ENCODE results near the gene NPIPB4.
"Not testable (repeated sequence)": the region's sequence is repeated elsewhere in the genome, so short reads cannot be mapped to it uniquely, and the experiment has no call there.

- TF ChIP-seq, protein P1, sequence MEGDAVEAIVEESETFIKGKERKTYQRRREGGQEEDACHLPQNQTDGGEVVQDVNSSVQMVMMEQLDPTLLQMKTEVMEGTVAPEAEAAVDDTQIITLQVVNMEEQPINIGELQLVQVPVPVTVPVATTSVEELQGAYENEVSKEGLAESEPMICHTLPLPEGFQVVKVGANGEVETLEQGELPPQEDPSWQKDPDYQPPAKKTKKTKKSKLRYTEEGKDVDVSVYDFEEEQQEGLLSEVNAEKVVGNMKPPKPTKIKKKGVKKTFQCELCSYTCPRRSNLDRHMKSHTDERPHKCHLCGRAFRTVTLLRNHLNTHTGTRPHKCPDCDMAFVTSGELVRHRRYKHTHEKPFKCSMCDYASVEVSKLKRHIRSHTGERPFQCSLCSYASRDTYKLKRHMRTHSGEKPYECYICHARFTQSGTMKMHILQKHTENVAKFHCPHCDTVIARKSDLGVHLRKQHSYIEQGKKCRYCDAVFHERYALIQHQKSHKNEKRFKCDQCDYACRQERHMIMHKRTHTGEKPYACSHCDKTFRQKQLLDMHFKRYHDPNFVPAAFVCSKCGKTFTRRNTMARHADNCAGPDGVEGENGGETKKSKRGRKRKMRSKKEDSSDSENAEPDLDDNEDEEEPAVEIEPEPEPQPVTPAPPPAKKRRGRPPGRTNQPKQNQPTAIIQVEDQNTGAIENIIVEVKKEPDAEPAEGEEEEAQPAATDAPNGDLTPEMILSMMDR (IDR thresholded peaks at IDR 0.05; ENCODE audit: insufficient read depth, low read length): not testable (repeated sequence)
- not testable (repeated sequence) for TF ChIP-seq POLR2AphosphoS5 (IDR thresholded peaks at IDR 0.05; ENCODE audit: low read depth); GABPA (IDR thresholded peaks at IDR 0.05; ENCODE audit: low read depth); SPI1 (IDR thresholded peaks at IDR 0.05; ENCODE audit: borderline replicate concordance, low read depth)
- TF ChIP-seq, protein P2, sequence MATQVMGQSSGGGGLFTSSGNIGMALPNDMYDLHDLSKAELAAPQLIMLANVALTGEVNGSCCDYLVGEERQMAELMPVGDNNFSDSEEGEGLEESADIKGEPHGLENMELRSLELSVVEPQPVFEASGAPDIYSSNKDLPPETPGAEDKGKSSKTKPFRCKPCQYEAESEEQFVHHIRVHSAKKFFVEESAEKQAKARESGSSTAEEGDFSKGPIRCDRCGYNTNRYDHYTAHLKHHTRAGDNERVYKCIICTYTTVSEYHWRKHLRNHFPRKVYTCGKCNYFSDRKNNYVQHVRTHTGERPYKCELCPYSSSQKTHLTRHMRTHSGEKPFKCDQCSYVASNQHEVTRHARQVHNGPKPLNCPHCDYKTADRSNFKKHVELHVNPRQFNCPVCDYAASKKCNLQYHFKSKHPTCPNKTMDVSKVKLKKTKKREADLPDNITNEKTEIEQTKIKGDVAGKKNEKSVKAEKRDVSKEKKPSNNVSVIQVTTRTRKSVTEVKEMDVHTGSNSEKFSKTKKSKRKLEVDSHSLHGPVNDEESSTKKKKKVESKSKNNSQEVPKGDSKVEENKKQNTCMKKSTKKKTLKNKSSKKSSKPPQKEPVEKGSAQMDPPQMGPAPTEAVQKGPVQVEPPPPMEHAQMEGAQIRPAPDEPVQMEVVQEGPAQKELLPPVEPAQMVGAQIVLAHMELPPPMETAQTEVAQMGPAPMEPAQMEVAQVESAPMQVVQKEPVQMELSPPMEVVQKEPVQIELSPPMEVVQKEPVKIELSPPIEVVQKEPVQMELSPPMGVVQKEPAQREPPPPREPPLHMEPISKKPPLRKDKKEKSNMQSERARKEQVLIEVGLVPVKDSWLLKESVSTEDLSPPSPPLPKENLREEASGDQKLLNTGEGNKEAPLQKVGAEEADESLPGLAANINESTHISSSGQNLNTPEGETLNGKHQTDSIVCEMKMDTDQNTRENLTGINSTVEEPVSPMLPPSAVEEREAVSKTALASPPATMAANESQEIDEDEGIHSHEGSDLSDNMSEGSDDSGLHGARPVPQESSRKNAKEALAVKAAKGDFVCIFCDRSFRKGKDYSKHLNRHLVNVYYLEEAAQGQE (IDR thresholded peaks at IDR 0.05; ENCODE audit: insufficient replicate concordance, low read depth): not testable (repeated sequence)
Measured at GRCh38 chr16:21836334-21836733, 21.2 kb downstream of the NPIPB4 start.
